HG03064 (cell line): Measurements from ENCODE around the gene ATF5.

Source experiments
- ATAC-seq: cut with Tn5 transposase; IDR thresholded peaks from one replicate; pipeline ENCODE4 v1.9.1; 2021; ENCODE audit warnings: low read depth; ENCODE audit not compliant: unreplicated experiment

Gene ATF5

GRCh38 chr19:49894011-49894664 lies 34.9 kb upstream of the ATF5 start:
- ATAC-seq, result no peak

- no peak for ATAC-seq
Observed at GRCh38 chr19:49894879-49895565, 34.0 kb upstream of the ATF5 start.

GRCh38 chr19:49895566-49896297 lies 33.3 kb upstream of the ATF5 start:
- ATAC-seq, result no peak

GRCh38 chr19:49896863-49897621 lies 32.0 kb upstream of the ATF5 start, which contains the start of gene IL4I1:
Gene IL4I1 (minus strand): TSS chr19:49896887. CDS start chr19:49896160, 727 bp downstream.
- ATAC-seq, result peak; percentile 47

GRCh38 chr19:49904136-49904535 lies 24.9 kb upstream of the ATF5 start:
- no peak for ATAC-seq

GRCh38 chr19:49906879-49907564 lies 22.0 kb upstream of the ATF5 start:
- no peak for ATAC-seq

GRCh38 chr19:49907745-49908446 lies 21.1 kb upstream of the ATF5 start:
- ATAC-seq, result no peak

- ATAC-seq, result no peak
Observed at GRCh38 chr19:49908480-49909420, 20.3 kb upstream of the ATF5 start.

- ATAC-seq, result no peak
Observed at GRCh38 chr19:49910179-49910578, 18.8 kb upstream of the ATF5 start.

GRCh38 chr19:49911381-49912145 lies 17.4 kb upstream of the ATF5 start:
- no peak for ATAC-seq

GRCh38 chr19:49912965-49913685 lies 15.9 kb upstream of the ATF5 start:
- no peak for ATAC-seq

GRCh38 chr19:49913720-49914119 lies 15.3 kb upstream of the ATF5 start:
- no peak for ATAC-seq

GRCh38 chr19:49915271-49915670 lies 13.7 kb upstream of the ATF5 start:
- no peak for ATAC-seq

- no peak for ATAC-seq
Observed at GRCh38 chr19:49916839-49917733, 11.9 kb upstream of the ATF5 start.

- no peak for ATAC-seq
Observed at GRCh38 chr19:49918089-49918488, 10.9 kb upstream of the ATF5 start.
